GM19452 (cell line): ENCODE results near the gene MRPS7.
"Not testable (repeated sequence)": the region's sequence is repeated elsewhere in the genome, so short reads cannot be mapped to it uniquely, and the experiment has no call there.

Source experiments
- ATAC-seq: cut with Tn5 transposase; IDR thresholded peaks from one replicate; pipeline ENCODE4 v1.9.1; 2021; ENCODE audit not compliant: unreplicated experiment

The MRPS7 gene

GRCh38 chr17:75242461-75243042, 19.1 kb upstream of the MRPS7 start:
- no peak for ATAC-seq

- no peak for ATAC-seq
Measured at GRCh38 chr17:75244133-75244866, 17.4 kb upstream of the MRPS7 start.

GRCh38 chr17:75245011-75245410, 16.7 kb upstream of the MRPS7 start:
- no peak for ATAC-seq

GRCh38 chr17:75246404-75246803, 15.3 kb upstream of the MRPS7 start:
- no peak for ATAC-seq

- no peak for ATAC-seq
Measured at GRCh38 chr17:75249564-75249963, 12.1 kb upstream of the MRPS7 start.

- ATAC-seq: peak; percentile 82
Measured at GRCh38 chr17:75250009-75250471, 11.6 kb upstream of the MRPS7 start.

GRCh38 chr17:75252039-75252816, 9.5 kb upstream of the MRPS7 start:
- no peak for ATAC-seq

GRCh38 chr17:75255954-75256698, 5.6 kb upstream of the MRPS7 start:
- ATAC-seq: not testable (repeated sequence)

GRCh38 chr17:75257228-75257627, 4.5 kb upstream of the MRPS7 start:
- not testable (repeated sequence) for ATAC-seq

GRCh38 chr17:75260641-75261335, 891 bp upstream of the MRPS7 start:
- peak; percentile 23 for ATAC-seq

- ATAC-seq: no peak
Measured at GRCh38 chr17:75262112-75262606, 480 bp downstream of the MRPS7 start.

- ATAC-seq: no peak
Measured at GRCh38 chr17:75263055-75263454, 1.4 kb downstream of the MRPS7 start.

- no peak for ATAC-seq
Measured at GRCh38 chr17:75265614-75266315, 4.1 kb downstream of the MRPS7 start.

GRCh38 chr17:75266316-75267152, 4.9 kb downstream of the MRPS7 start:
- no peak for ATAC-seq

- ATAC-seq: no peak
Measured at GRCh38 chr17:75267153-75267410, 5.4 kb downstream of the MRPS7 start.

GRCh38 chr17:75267411-75268232, 5.9 kb downstream of the MRPS7 start:
- ATAC-seq: no peak

- ATAC-seq: no peak
Measured at GRCh38 chr17:75269844-75270217, 8.2 kb downstream of the MRPS7 start.

- peak; percentile 30 for ATAC-seq
Measured at GRCh38 chr17:75270218-75270965, 8.7 kb downstream of the MRPS7 start.
